Skeletal muscle tissue (tissue), 4 donors: ENCODE results near the gene FRAS1. TPM values are rescaled to one million over a fixed set of nuclear protein-coding genes. Genes with fewer than 3 reads are reported as not detected.
"Not testable (repeated sequence)": the region's sequence is repeated elsewhere in the genome, so short reads cannot be mapped to it uniquely, and the experiment has no call there.

Experiments
- H3K27ac ChIP-seq: one replicate; pipeline ENCODE4 v1.7.0; 2013; ENCODE audit warnings: mild to moderate bottlenecking, low read depth, low read length, inconsistent platforms
- H3K27me3 ChIP-seq, 3 donors: one replicate each; pipeline ENCODE4 v1.7.0; 2013; ENCODE audit warnings: low read length in 3 of 3; ENCODE audit not compliant: control insufficient read depth in 3 of 3, insufficient read depth in 3 of 3
- H3K36me3 ChIP-seq, 3 donors: one replicate each; pipeline ENCODE4 v1.7.0; 2013; ENCODE audit warnings: low read length in 3 of 3; ENCODE audit not compliant: control insufficient read depth in 3 of 3, insufficient read depth in 3 of 3
- H3K4me1 ChIP-seq, 3 donors: one replicate each; pipeline ENCODE4 v1.7.0; 2013; ENCODE audit warnings: low read length in 3 of 3, mild to moderate bottlenecking in 3 of 3; ENCODE audit not compliant: control insufficient read depth in 3 of 3, insufficient read depth in 3 of 3
- H3K4me3 ChIP-seq, 3 donors: one replicate each; pipeline ENCODE4 v1.7.0; 2013; ENCODE audit warnings: low read length in 3 of 3
- H3K9ac ChIP-seq, 3 donors: one replicate each; pipeline ENCODE4 v1.7.0; 2013; ENCODE audit warnings: low read length in 3 of 3, mild to moderate bottlenecking in 3 of 3, moderate library complexity in 2 of 3, low read depth in 1 of 3
- H3K9me3 ChIP-seq, 3 donors: one replicate each; pipeline ENCODE4 v1.7.0; 2013; ENCODE audit warnings: low read length in 3 of 3; ENCODE audit not compliant: control insufficient read depth in 3 of 3
- total RNA-seq: library from RNA; depleted of rRNA; stranded (reverse); fragments of >200 nt; gene quantifications from one replicate; pipeline ENCODE4 v1.2.3, GENCODE V29; 2014
- donor health status: Osteomylitis.

FRAS1 gene
- total RNA-seq, 1 donor from 2014 or later = 15.1 TPM

GRCh38 chr4:78544678-78545077 lies 487.6 kb downstream of the FRAS1 start:
- H3K27ac ChIP-seq = no peak overlapping the region

GRCh38 chr4:78545275-78546246 lies 488.4 kb downstream of the FRAS1 start:
- Histone ChIP-seq H3K36me3 (peaks cover 0 to 3% (median 0%) of the 10 kb centered on the region in 3 donors), H3K4me1 (peaks cover 0 to 3% (median 0%) of the 10 kb centered on the region in 3 donors), H3K4me3 (no peak overlapping the region), H3K9me3 (no peaks in the 10 kb centered on the region), H3K27me3 (peaks cover 0 to 3% (median 0%) of the 10 kb centered on the region in 3 donors), H3K27ac (no peak overlapping the region), H3K9ac (no peak overlapping the region)

More at GRCh38 chr4:78544678-78545077, 487.6 kb downstream of the FRAS1 start:
- Histone ChIP-seq H3K4me3 (no peak overlapping the region), H3K9ac (no peak overlapping the region), H3K36me3 (peaks cover 0 to 6% (median 0%) of the 10 kb centered on the region in 3 donors), H3K4me1 (peaks cover 0 to 3% (median 0%) of the 10 kb centered on the region in 3 donors), H3K9me3 (no peaks in the 10 kb centered on the region), H3K27me3 (no peaks in the 10 kb centered on the region)

GRCh38 chr4:78547899-78548298 lies 490.8 kb downstream of the FRAS1 start:
- H3K4me1 ChIP-seq = peaks cover 0 to 13% (median 6%) of the 10 kb centered on the region in 3 donors
- H3K4me3 ChIP-seq = not testable (repeated sequence)

GRCh38 chr4:78548889-78549288 lies 491.8 kb downstream of the FRAS1 start:
- not testable (repeated sequence) for H3K9me3 ChIP-seq, H3K27ac ChIP-seq, H3K4me3 ChIP-seq, H3K9ac ChIP-seq, H3K36me3 ChIP-seq
- Histone ChIP-seq H3K27me3 (peaks cover 6 to 14% (median 9%) of the 10 kb centered on the region in 3 donors), H3K4me1 (peaks cover 0 to 13% (median 6%) of the 10 kb centered on the region in 3 donors)

More at GRCh38 chr4:78547899-78548298, 490.8 kb downstream of the FRAS1 start:
- peaks cover 6 to 14% (median 9%) of the 10 kb centered on the region in 3 donors for H3K27me3 ChIP-seq
- not testable (repeated sequence) for H3K27ac ChIP-seq, H3K9ac ChIP-seq, H3K36me3 ChIP-seq, H3K9me3 ChIP-seq

- H3K36me3 ChIP-seq = no peaks in the 10 kb centered on the region
- H3K27me3 ChIP-seq = peaks cover 6 to 14% (median 9%) of the 10 kb centered on the region in 3 donors
- peak within 1 kb of the TSS; percentile 73 to 75 (median 75) for H3K4me3 ChIP-seq
- H3K4me1 ChIP-seq = peaks cover 0 to 10% (median 6%) of the 10 kb centered on the region in 3 donors
- peak within 1 kb of the TSS; percentile 22 for H3K27ac ChIP-seq
- H3K9me3 ChIP-seq = no peaks in the 10 kb centered on the region
- H3K9ac ChIP-seq = peak within 1 kb of the TSS; percentile 56 to 79 (median 66)
Observed at GRCh38 chr4:78551420-78552351, 494.6 kb downstream of the FRAS1 start, which contains the start of gene ANXA3. ANXA3 (plus strand) TSS chr4:78551770; CDS start chr4:78554474, 2,704 bp downstream.

- no peaks in the 10 kb centered on the region for H3K36me3 ChIP-seq
- no peaks in the 10 kb centered on the region for H3K9me3 ChIP-seq
- H3K27ac ChIP-seq = no peak overlapping the region
- peaks cover 6 to 14% (median 9%) of the 10 kb centered on the region in 3 donors for H3K27me3 ChIP-seq
- peaks cover 0 to 10% (median 6%) of the 10 kb centered on the region in 3 donors for H3K4me1 ChIP-seq
- H3K4me3 ChIP-seq = peak overlapping the region in 2 of 3 donors; percentile 75
- H3K9ac ChIP-seq = peak overlapping the region in 1 of 3 donors; percentile 79
Observed at GRCh38 chr4:78552389-78553042, 495.4 kb downstream of the FRAS1 start.

- Histone ChIP-seq H3K36me3 (no peaks in the 10 kb centered on the region), H3K4me1 (peaks cover 0 to 10% (median 6%) of the 10 kb centered on the region in 3 donors), H3K9me3 (no peaks in the 10 kb centered on the region), H3K4me3 (peak overlapping the region in 1 of 3 donors; percentile 52), H3K27me3 (peaks cover 6 to 14% (median 9%) of the 10 kb centered on the region in 3 donors), H3K9ac (no peak overlapping the region), H3K27ac (no peak overlapping the region)
Observed at GRCh38 chr4:78553043-78553396, 495.9 kb downstream of the FRAS1 start.

GRCh38 chr4:78553529-78554060 lies 496.5 kb downstream of the FRAS1 start:
- no peak overlapping the region for H3K4me3 ChIP-seq
- peaks cover 6 to 14% (median 9%) of the 10 kb centered on the region in 3 donors for H3K27me3 ChIP-seq
- H3K9me3 ChIP-seq = no peaks in the 10 kb centered on the region
- H3K27ac ChIP-seq = no peak overlapping the region
- no peak overlapping the region for H3K9ac ChIP-seq
- H3K4me1 ChIP-seq = peaks cover 0 to 10% (median 6%) of the 10 kb centered on the region in 3 donors
- no peaks in the 10 kb centered on the region for H3K36me3 ChIP-seq

GRCh38 chr4:78556665-78557064 lies 499.5 kb downstream of the FRAS1 start:
- no peak overlapping the region for H3K9ac ChIP-seq
- no peaks in the 10 kb centered on the region for H3K9me3 ChIP-seq
- no peak overlapping the region for H3K4me3 ChIP-seq
- no peak overlapping the region for H3K27ac ChIP-seq
- H3K36me3 ChIP-seq = no peaks in the 10 kb centered on the region
- peaks cover 0 to 8% (median 5%) of the 10 kb centered on the region in 3 donors for H3K4me1 ChIP-seq
- peaks cover 0 to 4% (median under 1%) of the 10 kb centered on the region in 3 donors for H3K27me3 ChIP-seq
